HG02943 (cell line): Measurements from ENCODE around the gene ABCA13.

ENCODE experiments used
- ATAC-seq: cut with Tn5 transposase; IDR thresholded peaks from one replicate; pipeline ENCODE4 v1.9.1; 2021; ENCODE audit warnings: mild to moderate bottlenecking, low read depth, moderate library complexity; ENCODE audit not compliant: unreplicated experiment

Gene ABCA13

GRCh38 chr7:48363174-48363573 lies 191.9 kb downstream of the ABCA13 start:
- ATAC-seq = no peak

DNA sequence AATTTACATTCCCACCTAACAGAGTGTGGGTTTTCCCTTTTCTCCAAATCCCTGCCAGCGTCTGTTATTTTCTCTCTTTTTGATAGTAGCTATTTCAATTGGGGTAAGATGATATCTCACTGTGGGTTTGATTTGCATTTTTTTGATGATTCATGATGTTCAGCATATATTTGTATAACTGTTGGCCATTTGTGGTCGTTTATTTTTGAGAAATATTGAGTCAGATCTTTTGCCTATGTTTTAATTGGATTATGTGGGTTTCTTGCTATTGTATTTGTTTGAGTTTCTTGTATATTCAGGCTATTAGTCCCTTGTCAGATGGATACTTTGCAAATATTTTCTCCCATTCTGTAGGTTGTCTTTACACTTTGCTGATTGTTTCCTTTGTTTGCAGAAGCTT lies 193.8 kb downstream of the ABCA13 start:
- ATAC-seq = no peak

DNA sequence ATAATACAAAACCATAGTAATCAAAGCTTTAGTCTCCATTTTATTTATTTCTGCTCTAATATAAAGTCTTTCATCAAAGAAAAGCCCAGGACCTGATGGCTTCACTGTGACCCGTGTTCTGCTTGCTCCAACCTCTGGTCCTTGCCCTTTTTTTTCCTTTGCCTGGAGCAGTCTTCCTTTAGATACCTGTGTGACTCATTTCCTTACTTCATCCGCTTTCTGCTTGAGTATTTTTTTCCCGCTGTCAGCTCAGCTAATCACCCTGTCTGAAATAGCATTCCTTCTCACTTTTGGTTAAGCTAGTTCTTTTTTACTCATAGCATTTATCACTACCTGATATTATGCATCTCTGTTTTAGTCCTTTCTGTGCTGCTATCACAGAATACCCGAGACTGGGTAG lies 194.8 kb downstream of the ABCA13 start:
- no peak for ATAC-seq

DNA sequence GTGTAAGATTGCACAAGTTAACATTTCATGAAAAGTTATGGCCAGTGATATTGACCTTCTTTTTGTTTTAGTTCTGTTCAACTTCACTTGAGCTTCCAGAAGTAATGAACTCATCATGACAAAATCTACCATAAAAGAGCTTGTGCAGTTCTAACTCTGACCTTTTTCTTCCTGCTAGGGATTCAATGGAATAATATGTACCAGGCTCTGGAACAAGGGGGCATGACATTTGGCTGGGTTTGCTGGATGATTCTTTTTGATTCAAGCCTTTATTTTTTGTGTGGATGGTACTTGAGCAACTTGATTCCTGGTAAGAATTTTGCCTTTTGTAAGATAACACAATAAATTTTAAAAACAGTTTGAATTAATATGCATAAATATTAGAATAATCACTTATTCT lies 205.0 kb downstream of the ABCA13 start:
- ATAC-seq = no peak

- ATAC-seq = no peak
Observed at GRCh38 chr7:48380921-48381320, 209.7 kb downstream of the ABCA13 start.

- ATAC-seq = no peak
Observed at GRCh38 chr7:48381571-48381970, 210.3 kb downstream of the ABCA13 start.

DNA sequence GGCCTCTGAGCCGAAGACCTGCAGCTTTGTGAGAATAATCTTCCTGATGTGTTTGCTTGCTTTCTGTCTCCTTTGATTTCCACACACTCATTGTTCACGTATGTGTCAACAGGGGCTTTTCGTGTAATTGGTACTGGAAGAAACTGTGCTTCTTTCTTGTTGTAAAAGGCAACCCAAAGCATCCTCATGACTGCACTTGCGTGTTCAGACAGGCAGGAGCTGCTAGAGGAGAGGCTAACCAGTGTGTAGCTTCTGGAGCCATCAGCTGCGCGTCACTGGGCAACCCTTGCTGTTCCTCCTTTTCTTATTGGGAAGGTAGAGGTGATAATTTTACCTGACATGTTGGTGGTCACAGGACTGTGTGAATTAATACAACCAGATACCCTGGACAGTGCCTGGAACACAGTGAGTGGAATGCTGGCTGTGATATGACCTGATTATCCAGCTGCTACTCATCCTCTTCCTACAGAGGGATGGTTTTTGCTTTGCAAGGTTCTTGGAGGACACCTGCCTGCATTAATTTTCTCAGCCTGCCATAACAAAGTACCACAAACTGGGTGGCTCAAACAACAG lies 213.0 kb downstream of the ABCA13 start:
- ATAC-seq = no peak

- ATAC-seq = no peak
Observed at GRCh38 chr7:48387932-48388331, 216.7 kb downstream of the ABCA13 start.

DNA sequence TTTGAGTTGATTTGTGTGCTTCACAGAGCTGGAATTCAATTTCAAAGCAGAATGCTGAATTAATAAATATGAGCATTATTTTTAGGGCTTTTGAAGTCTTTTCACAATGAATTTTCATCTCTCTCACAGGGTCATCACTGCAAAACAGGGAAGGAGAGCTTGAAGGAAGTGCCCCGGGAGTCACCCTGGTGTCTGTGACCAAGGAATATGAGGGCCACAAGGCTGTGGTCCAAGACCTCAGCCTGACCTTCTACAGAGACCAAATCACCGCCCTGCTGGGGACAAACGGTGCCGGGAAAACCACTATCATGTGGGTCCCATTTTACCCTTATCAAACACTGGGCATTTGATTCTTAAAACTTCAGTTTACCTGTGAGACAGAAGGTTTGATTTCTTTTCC lies 217.7 kb downstream of the ABCA13 start:
- no peak for ATAC-seq

DNA sequence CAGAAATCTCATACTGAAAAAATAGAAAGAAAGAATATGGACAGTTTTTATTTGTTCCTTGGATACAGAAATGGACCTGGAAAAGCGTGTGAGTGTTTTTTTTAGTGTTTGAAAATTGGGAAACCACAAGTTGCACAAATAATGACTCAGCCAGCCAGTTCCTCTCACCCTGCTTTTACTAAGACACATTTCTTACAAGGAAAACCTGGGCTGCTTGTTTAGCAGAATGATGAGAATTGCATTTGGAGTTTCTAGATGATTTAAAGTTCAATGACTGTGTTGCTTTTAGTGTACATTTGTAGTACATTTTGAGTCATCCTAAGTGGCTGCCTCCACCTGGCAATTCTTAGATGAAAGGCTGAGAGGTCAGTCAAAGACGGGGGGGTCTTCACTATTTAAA lies 218.7 kb downstream of the ABCA13 start:
- no peak for ATAC-seq

GRCh38 chr7:48390388-48391327 lies 219.4 kb downstream of the ABCA13 start:
- no peak for ATAC-seq

- no peak for ATAC-seq
Observed at GRCh38 chr7:48398191-48398590, 226.9 kb downstream of the ABCA13 start.

DNA sequence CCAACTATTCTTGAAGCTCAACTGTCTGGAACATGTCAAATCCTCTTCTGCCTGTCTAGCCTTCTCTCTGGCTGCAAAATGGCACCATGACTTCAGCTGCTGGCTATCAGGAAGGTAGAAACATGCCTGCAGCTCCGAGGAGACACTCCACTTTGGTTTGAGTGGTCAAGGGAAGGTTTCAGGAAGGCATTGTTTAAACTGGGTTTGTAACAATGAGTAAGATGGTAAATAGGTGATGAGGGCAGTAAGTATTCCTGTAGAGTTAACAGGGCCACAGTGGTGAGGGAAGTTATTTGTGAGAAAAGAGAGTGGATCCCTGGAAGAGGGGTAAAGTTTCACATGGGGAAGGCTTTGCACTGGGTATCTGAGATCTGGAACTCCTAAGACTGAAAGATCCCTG lies 231.5 kb downstream of the ABCA13 start:
- ATAC-seq = no peak

- no peak for ATAC-seq
Observed at GRCh38 chr7:48408731-48409130, 237.5 kb downstream of the ABCA13 start.

- ATAC-seq = no peak
Observed at GRCh38 chr7:48411619-48412018, 240.4 kb downstream of the ABCA13 start.

GRCh38 chr7:48414011-48414732 lies 242.9 kb downstream of the ABCA13 start:
- ATAC-seq = no peak

- no peak for ATAC-seq
Observed at GRCh38 chr7:48416327-48416908, 245.2 kb downstream of the ABCA13 start.

DNA sequence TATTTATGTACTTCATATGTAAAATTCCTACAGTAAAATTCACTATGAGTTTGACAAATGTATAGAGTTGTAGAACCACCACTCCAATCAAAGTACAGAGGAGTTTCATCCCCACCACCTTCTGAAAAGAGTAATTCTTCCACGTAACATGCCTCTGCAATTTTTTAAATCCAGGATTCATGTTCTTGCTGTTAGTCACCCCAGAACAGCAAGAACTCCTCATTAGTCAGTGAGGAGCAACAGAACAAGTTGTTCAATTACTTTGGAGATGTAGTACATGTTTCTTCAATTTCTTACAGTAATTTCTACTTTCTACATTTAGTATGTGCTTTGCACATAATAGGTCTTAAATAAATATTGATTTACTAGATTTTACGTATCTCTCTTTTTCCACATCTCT lies 248.1 kb downstream of the ABCA13 start:
- no peak for ATAC-seq

- ATAC-seq = no peak
Observed at GRCh38 chr7:48420206-48420605, 248.9 kb downstream of the ABCA13 start.

- no peak for ATAC-seq
Observed at GRCh38 chr7:48421357-48421756, 250.1 kb downstream of the ABCA13 start.

GRCh38 chr7:48424731-48425130 lies 253.5 kb downstream of the ABCA13 start:
- ATAC-seq = no peak
